Endothelial cell of umbilical vein (primary cell): ENCODE measurements around the gene KCTD2. TPM values are rescaled to one million over a fixed set of nuclear protein-coding genes. Genes with fewer than 3 reads are reported as not detected.

ENCODE experiments used
- BruUV-seq: library from RNA; stranded (reverse); fragments of 400-500 nt; replicated peaks from 2 replicates; lab custom pipeline; 2021; lab: Mats Ljungman, UMichigan
- CTCF ChIA-PET: fragments of 300-600, 350-600 bp; sonication (Branson Sonifier 250); formaldehyde crosslinking; loops from one replicate; lab custom pipeline; 2021; ENCODE audit warnings: antibody characterized with exemption, inconsistent platforms; lab: Charles Lee
- POLR2A ChIA-PET: fragments of 300-600, 350-600 bp; sonication (Branson Sonifier 250); formaldehyde crosslinking; loops from one replicate; lab custom pipeline; 2021; ENCODE audit warnings: antibody characterized with exemption, inconsistent platforms; lab: Charles Lee
- DNase-seq: peaks from one replicate; pipeline ENCODE4 v3.0.0-alpha.2; 2011; ENCODE audit warnings: low read depth, low spot score
- FAIRE-seq: peaks from 2 replicates; lab custom pipeline; 2011; peaks lifted over from hg19 to GRCh38; lab: Jason Lieb, UNC
- H2AFZ ChIP-seq: 2 replicates; pipeline ENCODE4 v1.6.0; 2012; ENCODE audit warnings: low read depth, low read length, control low read depth, inconsistent platforms
- H3K27ac ChIP-seq: 2 replicates; pipeline ENCODE4 v1.5.1; 2011; ENCODE audit warnings: low read depth, mild to moderate bottlenecking, control low read depth, low read length, moderate library complexity; ENCODE audit not compliant: insufficient read depth
- H3K27me3 ChIP-seq, 2 experiments: 2 replicates each; pipeline versions ENCODE4 v1.6.0 to v1.6.1; 2011; ENCODE audit warnings: low read length in 2 of 2, mixed read lengths in 1 of 2; ENCODE audit not compliant: control insufficient read depth in 2 of 2, insufficient read depth in 2 of 2
- H3K36me3 ChIP-seq, 2 experiments: 2 replicates in 1 of 2; 3 replicates in 1 of 2; pipeline ENCODE4 v1.5.1; 2011; ENCODE audit warnings: low read length in 2 of 2, mild to moderate bottlenecking in 1 of 2, moderate library complexity in 1 of 2; ENCODE audit not compliant: control insufficient read depth in 2 of 2, insufficient read depth in 2 of 2; ENCODE audit errors: extremely low read depth in 1 of 2
- H3K4me1 ChIP-seq: 3 replicates; pipeline ENCODE4 v1.5.1; 2011; ENCODE audit warnings: mild to moderate bottlenecking, low read length; ENCODE audit not compliant: control insufficient read depth, insufficient read depth; ENCODE audit errors: extremely low read depth
- H3K4me2 ChIP-seq: 2 replicates; pipeline ENCODE4 v1.6.1; 2011; ENCODE audit warnings: low read length, control low read depth, mixed read lengths; ENCODE audit not compliant: insufficient read depth
- H3K4me3 ChIP-seq, 3 experiments: fragments of 200-600 bp in 1 of 3; sonication (generic), shearing (Covaris generic) in 1 of 3; replicated peaks in 1 of 3; 2 replicates each; pipeline ENCODE4 v1.5.1; 2011 to 2016; ENCODE audit warnings: control low read depth in 3 of 3, low read length in 3 of 3, mild to moderate bottlenecking in 2 of 3, inconsistent platforms in 1 of 3, low read depth in 1 of 3, moderate library complexity in 1 of 3; ENCODE audit not compliant: insufficient read depth in 1 of 3
- H3K79me2 ChIP-seq: 2 replicates; pipeline ENCODE4 v1.6.0; 2012; ENCODE audit warnings: low read length, inconsistent platforms; ENCODE audit not compliant: control insufficient read depth, insufficient read depth
- H3K9ac ChIP-seq: replicated peaks from 2 replicates; pipeline ENCODE3; 2011; ENCODE audit warnings: low read length, control low read depth; ENCODE audit not compliant: insufficient read depth; ENCODE audit errors: extremely low read depth
- H3K9me1 ChIP-seq: replicated peaks from 3 replicates; pipeline ENCODE4 v1.6.0; 2011; ENCODE audit warnings: mild to moderate bottlenecking, low read length; ENCODE audit not compliant: control insufficient read depth, insufficient read depth; ENCODE audit errors: extremely low read depth
- H3K9me3 ChIP-seq: replicated peaks from 2 replicates; pipeline ENCODE4 v1.5.1; 2012; ENCODE audit warnings: low read length, inconsistent platforms; ENCODE audit not compliant: control insufficient read depth, insufficient read depth
- H4K20me1 ChIP-seq: replicated peaks from 2 replicates; pipeline ENCODE3; 2011; ENCODE audit warnings: mild to moderate bottlenecking, low read length; ENCODE audit not compliant: control insufficient read depth, insufficient read depth; ENCODE audit errors: extremely low read depth
- EZH2 ChIP-seq: IDR thresholded peaks from 2 replicates; pipeline ENCODE4 v1.6.1; 2012; ENCODE audit warnings: borderline replicate concordance, low read depth, mild to moderate bottlenecking, moderate library complexity, low read length, inconsistent platforms; ENCODE audit not compliant: severe bottlenecking
- FOS ChIP-seq: IDR thresholded peaks from 2 replicates; pipeline ENCODE4 v1.6.1; 2011; ENCODE audit warnings: mild to moderate bottlenecking, low read length, moderate library complexity, borderline replicate concordance; ENCODE audit not compliant: insufficient read depth
- GATA2 ChIP-seq: IDR thresholded peaks from 2 replicates; pipeline ENCODE4 v1.7.0; 2011; ENCODE audit warnings: low read depth, mild to moderate bottlenecking, moderate library complexity, mixed read lengths, low read length; ENCODE audit not compliant: insufficient read length, insufficient read depth
- JUN ChIP-seq: IDR thresholded peaks from 2 replicates; pipeline ENCODE4 v1.6.1; 2011; ENCODE audit warnings: borderline replicate concordance, low read depth; ENCODE audit not compliant: insufficient read length, insufficient read depth
- MYC ChIP-seq: IDR thresholded peaks from one replicate; pipeline ENCODE4 v1.6.1; 2011; ENCODE audit warnings: mild to moderate bottlenecking, low read depth, low read length
- POLR2A ChIP-seq: IDR thresholded peaks from 2 replicates; pipeline ENCODE4 v1.6.1; 2012; ENCODE audit warnings: low read depth, mild to moderate bottlenecking, control low read depth, low read length
- POLR2AphosphoS5 ChIP-seq: IDR thresholded peaks from 2 replicates; pipeline ENCODE4 v1.6.1; 2012; ENCODE audit warnings: low read depth, mild to moderate bottlenecking, control low read depth, low read length, moderate library complexity; ENCODE audit not compliant: insufficient read depth
- dilution Hi-C: fragments of 300-500 bp; cut with MboI; formaldehyde crosslinking; loops from one replicate; pipeline ENCODE4 v1.15.0; 2019; ENCODE audit warnings: low sequenced_read_pairs; ENCODE audit not compliant: extremely low pct_ligation_motif_present
- intact Hi-C: fragments of 100-400 bp; cut with micrococcal nuclease; formaldehyde crosslinking; loops from one replicate; pipeline ENCODE4 v1.10.0; 2022
- polyA plus RNA-seq, 4 experiments: library from polyadenylated mRNA; depleted of rRNA in 3 of 4; stranded (reverse) in 3 of 4; unstranded in 1 of 4; fragments of >200 nt; gene quantifications; 2 replicates each; pipeline versions ENCODE4 v1.2.1 to v1.2.3, GENCODE V29; 2011 to 2012; ENCODE audit warnings: missing spikeins in 1 of 4
- total RNA-seq: library from RNA; stranded (reverse); gene quantifications from 2 replicates; pipeline ENCODE4 v1.2.3, GENCODE V29; 2021
- TF ChIP-seq, protein P1 (sequence below), 2 donors: IDR thresholded peaks; 1 replicate in 1 of 2; 2 replicates in 1 of 2; pipeline ENCODE4 v1.5.1; 2011; ENCODE audit warnings: low read length in 2 of 2, mild to moderate bottlenecking in 2 of 2, moderate library complexity in 2 of 2, control low read depth in 1 of 2, inconsistent platforms in 1 of 2, low read depth in 1 of 2; ENCODE audit not compliant: insufficient read depth in 1 of 2; ENCODE audit errors: extremely low read depth in 1 of 2
- TF ChIP-seq, protein P2 (sequence below): IDR thresholded peaks from 2 replicates; pipeline ENCODE4 v1.6.1; 2011; ENCODE audit not compliant: insufficient read depth, insufficient read length

The KCTD2 gene
- total and polyA plus RNA-seq, 2 donors (not counting 3 experiments of a cell fraction or from before 2014, with no cell fraction given), result 23.2 to 24.8 TPM

DNA sequence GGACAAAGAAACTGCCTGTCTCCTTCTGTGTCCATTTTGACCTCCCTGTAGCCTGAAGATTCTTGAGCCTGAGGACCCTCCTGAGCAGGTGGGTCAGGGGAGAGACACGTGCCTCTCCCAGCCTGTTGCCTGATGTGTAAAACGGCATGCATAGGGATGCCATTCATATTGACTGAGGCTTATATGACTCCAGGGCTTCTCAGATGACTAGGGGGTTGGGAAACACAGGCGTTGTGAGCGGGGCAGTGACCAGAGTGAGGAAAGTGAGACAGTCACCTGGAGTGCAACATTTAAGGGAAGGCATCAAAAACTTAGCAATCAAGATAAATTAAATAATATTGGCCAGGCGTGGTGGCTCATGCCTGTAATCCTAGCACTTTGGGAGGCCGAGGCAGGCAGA is 35.7 kb downstream of the KCTD2 start:
- POLR2A ChIA-PET, result no interaction called here
- CTCF ChIA-PET, result interaction anchor here (1.0 to 4.4 kb wide), 5 partner anchors 8 to 31 kb away, joined by 3 to 19 read pairs (median 4); no protein-coding TSS in a partner anchor
- BruUV-seq, result no TSS peak

More for the DNA sequence above, 35.7 kb downstream of the KCTD2 start:
- dilution Hi-C loops (no loop called here), intact Hi-C loops (no loop called here)
- H3K36me3 ChIP-seq, result no peaks in the 10 kb centered on the region
- H2AFZ ChIP-seq, result no peak overlapping the region
- no peak overlapping the region for H3K4me3 ChIP-seq
- H3K4me1 ChIP-seq, result peaks cover 27% of the 10 kb centered on the region
- H3K4me2 ChIP-seq, result no peak overlapping the region
- H3K79me2 ChIP-seq, result no peaks in the 10 kb centered on the region
- H3K27me3 ChIP-seq, result no peaks in the 10 kb centered on the region
- FAIRE-seq, result no peak
- H3K9ac ChIP-seq, result no peak overlapping the region
- no peaks in the 10 kb centered on the region for H3K9me3 ChIP-seq
- DNase-seq, result no peak
- no peaks in the 10 kb centered on the region for H3K9me1 ChIP-seq
- H3K27ac ChIP-seq, result no peak overlapping the region
- H4K20me1 ChIP-seq, result no peaks in the 10 kb centered on the region
- TF ChIP-seq, protein P1, sequence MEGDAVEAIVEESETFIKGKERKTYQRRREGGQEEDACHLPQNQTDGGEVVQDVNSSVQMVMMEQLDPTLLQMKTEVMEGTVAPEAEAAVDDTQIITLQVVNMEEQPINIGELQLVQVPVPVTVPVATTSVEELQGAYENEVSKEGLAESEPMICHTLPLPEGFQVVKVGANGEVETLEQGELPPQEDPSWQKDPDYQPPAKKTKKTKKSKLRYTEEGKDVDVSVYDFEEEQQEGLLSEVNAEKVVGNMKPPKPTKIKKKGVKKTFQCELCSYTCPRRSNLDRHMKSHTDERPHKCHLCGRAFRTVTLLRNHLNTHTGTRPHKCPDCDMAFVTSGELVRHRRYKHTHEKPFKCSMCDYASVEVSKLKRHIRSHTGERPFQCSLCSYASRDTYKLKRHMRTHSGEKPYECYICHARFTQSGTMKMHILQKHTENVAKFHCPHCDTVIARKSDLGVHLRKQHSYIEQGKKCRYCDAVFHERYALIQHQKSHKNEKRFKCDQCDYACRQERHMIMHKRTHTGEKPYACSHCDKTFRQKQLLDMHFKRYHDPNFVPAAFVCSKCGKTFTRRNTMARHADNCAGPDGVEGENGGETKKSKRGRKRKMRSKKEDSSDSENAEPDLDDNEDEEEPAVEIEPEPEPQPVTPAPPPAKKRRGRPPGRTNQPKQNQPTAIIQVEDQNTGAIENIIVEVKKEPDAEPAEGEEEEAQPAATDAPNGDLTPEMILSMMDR (IDR thresholded peaks at IDR 0.05; ENCODE audit: extremely low read depth in 1 of 2, insufficient read depth in 1 of 2, low read depth in 1 of 2, low read length in 2 of 2), result no peak
- TF ChIP-seq, protein P2, sequence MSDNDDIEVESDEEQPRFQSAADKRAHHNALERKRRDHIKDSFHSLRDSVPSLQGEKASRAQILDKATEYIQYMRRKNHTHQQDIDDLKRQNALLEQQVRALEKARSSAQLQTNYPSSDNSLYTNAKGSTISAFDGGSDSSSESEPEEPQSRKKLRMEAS, result no peak
- TF ChIP-seq FOS, result no peak
- TF ChIP-seq JUN, result no peak
- no peak for TF ChIP-seq POLR2AphosphoS5
- TF ChIP-seq GATA2, result no peak
- TF ChIP-seq EZH2, result no peak
- no peak for TF ChIP-seq POLR2A
- TF ChIP-seq MYC, result no peak
